ENCODE results near the gene NDUFA8. TPM values are rescaled to one million over a fixed set of nuclear protein-coding genes. Genes with fewer than 3 reads are reported as not detected.

The NDUFA8 gene
- total RNA-seq, 2 donors from 2014 or later: 11.9 to 16.9 TPM

DNA sequence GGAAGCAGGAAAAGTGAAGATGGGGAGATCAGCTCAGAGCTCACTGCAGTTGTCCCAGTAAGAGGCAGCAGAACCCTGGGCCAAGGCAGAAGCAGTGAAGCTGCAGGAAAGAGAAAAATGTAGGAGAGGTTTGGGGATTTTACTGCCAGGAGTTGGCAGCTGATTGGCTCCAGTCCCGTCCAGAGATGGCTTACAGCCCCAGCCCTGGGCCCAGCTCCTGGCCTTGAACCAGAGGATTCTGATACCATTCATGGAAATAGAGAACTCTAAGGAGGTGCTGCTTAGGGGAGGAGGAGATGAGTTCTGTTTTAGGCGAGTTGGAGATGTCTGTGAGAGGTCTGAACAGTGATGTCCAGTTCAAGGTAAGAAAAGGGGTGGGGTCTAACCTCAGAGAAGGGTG is 4.7 kb upstream of the NDUFA8 start:
- H3K36me3 ChIP-seq (replicated peaks in 1 of 2; ENCODE audit: insufficient read depth in 1 of 2, low read depth in 2 of 2): no peaks in the 10 kb centered on the region
- DNase-seq: no peak
- H3K27ac ChIP-seq: no peak overlapping the region
- no peaks in the 10 kb centered on the region for H3K27me3 ChIP-seq
- WGBS, 2 donors: 36 to 47% methylated on average over 2 of the region's 2 CpGs
- TF ChIP-seq, protein P1, sequence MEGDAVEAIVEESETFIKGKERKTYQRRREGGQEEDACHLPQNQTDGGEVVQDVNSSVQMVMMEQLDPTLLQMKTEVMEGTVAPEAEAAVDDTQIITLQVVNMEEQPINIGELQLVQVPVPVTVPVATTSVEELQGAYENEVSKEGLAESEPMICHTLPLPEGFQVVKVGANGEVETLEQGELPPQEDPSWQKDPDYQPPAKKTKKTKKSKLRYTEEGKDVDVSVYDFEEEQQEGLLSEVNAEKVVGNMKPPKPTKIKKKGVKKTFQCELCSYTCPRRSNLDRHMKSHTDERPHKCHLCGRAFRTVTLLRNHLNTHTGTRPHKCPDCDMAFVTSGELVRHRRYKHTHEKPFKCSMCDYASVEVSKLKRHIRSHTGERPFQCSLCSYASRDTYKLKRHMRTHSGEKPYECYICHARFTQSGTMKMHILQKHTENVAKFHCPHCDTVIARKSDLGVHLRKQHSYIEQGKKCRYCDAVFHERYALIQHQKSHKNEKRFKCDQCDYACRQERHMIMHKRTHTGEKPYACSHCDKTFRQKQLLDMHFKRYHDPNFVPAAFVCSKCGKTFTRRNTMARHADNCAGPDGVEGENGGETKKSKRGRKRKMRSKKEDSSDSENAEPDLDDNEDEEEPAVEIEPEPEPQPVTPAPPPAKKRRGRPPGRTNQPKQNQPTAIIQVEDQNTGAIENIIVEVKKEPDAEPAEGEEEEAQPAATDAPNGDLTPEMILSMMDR (IDR thresholded peaks at IDR 0.05): no peak
- no peak for TF ChIP-seq POLR2A (IDR thresholded peaks at IDR 0.05)
- H3K4me3 ChIP-seq: no peak overlapping the region
- no peaks in the 10 kb centered on the region for H3K9me3 ChIP-seq
- no peak for ATAC-seq
- intact Hi-C loops (cut with DNase I): no loop called here
- H3K4me1 ChIP-seq: no peaks in the 10 kb centered on the region

DNA sequence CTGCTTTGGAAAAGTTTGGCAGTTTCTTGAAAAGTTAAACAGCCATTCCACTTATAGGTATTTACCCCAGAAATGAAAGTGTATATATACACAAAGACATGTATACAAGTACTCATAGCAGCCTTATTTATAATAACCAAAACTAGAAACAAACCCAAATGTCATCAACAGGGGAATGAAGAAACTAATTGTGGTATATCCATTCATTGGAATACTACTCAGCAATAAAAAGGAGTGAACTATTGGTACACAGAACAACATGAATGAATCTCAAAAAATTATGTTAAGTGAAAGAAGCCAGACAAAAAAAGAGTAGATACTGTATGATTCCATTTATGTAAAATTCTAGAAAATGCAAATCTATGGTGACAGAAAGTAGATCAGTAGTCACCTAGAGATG is 2.8 kb upstream of the NDUFA8 start:
- no peaks in the 10 kb centered on the region for H3K36me3 ChIP-seq (replicated peaks in 1 of 2; ENCODE audit: insufficient read depth in 1 of 2, low read depth in 2 of 2)
- H3K27me3 ChIP-seq: no peaks in the 10 kb centered on the region
- peaks cover 9% of the 10 kb centered on the region for H3K4me1 ChIP-seq
- ATAC-seq: no peak
- H3K4me3 ChIP-seq: no peak overlapping the region
- no peak for DNase-seq
- TF ChIP-seq, protein P1 (IDR thresholded peaks at IDR 0.05): no peak
- no peak for TF ChIP-seq POLR2A (IDR thresholded peaks at IDR 0.05)
- intact Hi-C loops (cut with DNase I): no loop called here
- H3K9me3 ChIP-seq: no peaks in the 10 kb centered on the region
- H3K27ac ChIP-seq: no peak overlapping the region

DNA sequence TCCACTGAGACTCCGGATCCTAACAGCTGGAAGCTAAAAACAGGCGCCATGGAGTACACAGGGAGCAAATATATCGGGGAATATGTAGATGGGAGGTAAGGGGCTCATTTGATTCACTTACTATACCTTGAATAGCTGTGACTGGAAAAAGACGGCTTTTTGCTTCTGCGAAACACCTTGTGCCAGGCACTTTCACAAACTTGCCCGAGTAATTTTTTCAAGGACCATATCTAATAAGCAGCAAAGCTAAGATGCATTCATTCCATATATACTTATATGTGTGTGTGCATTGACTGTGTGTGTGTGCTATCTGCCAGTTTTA is 307 bp upstream of the NDUFA8 start:
- 4 to 8% methylated on average over 6 of the region's 6 CpGs for WGBS, 2 donors
- intact Hi-C loops (cut with DNase I): no loop called here
- Histone ChIP-seq H3K27ac (peak overlapping the region in 2 of 4 donors; percentile 76 to 83), H3K9me3 (no peaks in the 10 kb centered on the region), H3K36me3 (replicated peaks in 1 of 2; ENCODE audit: insufficient read depth in 1 of 2, low read depth in 2 of 2) (no peaks in the 10 kb centered on the region), H3K4me1 (peaks cover 16% of the 10 kb centered on the region), H3K27me3 (no peaks in the 10 kb centered on the region), H3K4me3 (peak overlapping the region; percentile 35 to 90)
- no peak for DNase-seq
- TF ChIP-seq POLR2A (IDR thresholded peaks at IDR 0.05): no peak
- TF ChIP-seq, protein P1 (IDR thresholded peaks at IDR 0.05): no peak
- ATAC-seq: no peak

DNA sequence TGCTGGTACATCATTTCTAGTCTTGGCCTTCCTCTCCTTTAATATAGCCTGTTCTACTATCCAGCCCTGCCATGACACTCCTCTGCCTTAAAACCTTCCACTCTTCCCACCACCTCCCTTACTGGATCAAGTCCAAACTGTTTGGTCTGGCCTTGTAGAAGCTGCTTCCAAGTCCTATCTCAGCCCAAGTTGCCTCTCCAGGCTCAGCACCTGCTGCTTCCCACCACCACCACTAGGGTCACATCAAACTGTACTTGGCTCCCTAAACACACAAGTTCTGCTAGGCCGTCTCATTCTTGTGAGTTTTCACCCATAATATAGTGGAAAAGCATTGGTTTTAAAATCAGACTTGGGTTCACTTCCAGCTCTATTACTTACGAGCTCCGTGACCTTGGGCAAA is 1.4 kb downstream of the NDUFA8 start:
- no peak overlapping the region for H3K4me3 ChIP-seq
- H3K27ac ChIP-seq: no peak overlapping the region
- no peaks in the 10 kb centered on the region for H3K9me3 ChIP-seq
- peaks cover 16% of the 10 kb centered on the region for H3K4me1 ChIP-seq
- no peak for ATAC-seq
- H3K27me3 ChIP-seq: no peaks in the 10 kb centered on the region
- H3K36me3 ChIP-seq (replicated peaks in 1 of 2; ENCODE audit: insufficient read depth in 1 of 2, low read depth in 2 of 2): no peaks in the 10 kb centered on the region
- intact Hi-C loops (cut with DNase I): no loop called here
- peak; percentile 34 to 61 (median 54) for DNase-seq
- TF ChIP-seq, protein P1 (IDR thresholded peaks at IDR 0.05): peak; percentile 17 to 50 (median 33)
- no peak for TF ChIP-seq POLR2A (IDR thresholded peaks at IDR 0.05)
- WGBS, 2 donors: 28 to 39% methylated on average over 3 of the region's 3 CpGs

DNA sequence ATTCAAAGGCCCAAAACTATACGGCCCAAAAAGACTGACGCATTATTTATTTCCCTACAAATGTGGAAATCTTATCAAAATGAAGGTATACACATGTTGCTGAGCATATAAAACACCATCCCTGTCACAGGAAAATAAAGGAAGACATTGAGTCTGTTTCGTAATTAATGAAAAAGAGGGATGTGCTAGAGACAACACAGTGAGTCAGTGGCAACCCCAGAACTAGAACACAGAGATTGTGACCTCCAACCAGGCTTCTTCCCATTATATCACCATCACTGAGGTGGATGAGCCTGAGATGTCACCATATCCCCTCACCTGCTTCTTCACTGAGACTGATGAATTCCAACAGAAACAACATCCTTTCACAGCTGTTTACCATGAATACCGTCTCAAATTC is 3.8 kb downstream of the NDUFA8 start:
- no peak for TF ChIP-seq POLR2A (IDR thresholded peaks at IDR 0.05)
- TF ChIP-seq, protein P1 (IDR thresholded peaks at IDR 0.05): no peak
- Histone ChIP-seq H3K27ac (no peak overlapping the region), H3K4me3 (no peak overlapping the region), H3K27me3 (no peaks in the 10 kb centered on the region), H3K4me1 (peaks cover 16% of the 10 kb centered on the region), H3K9me3 (no peaks in the 10 kb centered on the region), H3K36me3 (replicated peaks in 1 of 2; ENCODE audit: insufficient read depth in 1 of 2, low read depth in 2 of 2) (no peaks in the 10 kb centered on the region)
- no peak for DNase-seq
- 85 to 88% methylated on average over 4 of the region's 4 CpGs for WGBS, 2 donors
- no peak for ATAC-seq
- intact Hi-C loops (cut with DNase I): no loop called here
